Gastrocnemius medialis (tissue), 4 donors: ENCODE data around the gene PCDH1. TPM values are rescaled to one million over a fixed set of nuclear protein-coding genes. Genes with fewer than 3 reads are reported as not detected.

Experiments
- ATAC-seq, 2 donors: fragments of 150-250 bp; one replicate each; pipeline ENCODE4 v1.9.1; 2016
- DNase-seq, 2 donors: peaks; one replicate each; pipeline ENCODE4 v3.0.0-alpha.2; 2019
- H3K27ac ChIP-seq, 4 donors: fragments of 200-600 bp; sonication (generic); 1 replicate in 1 of 4; 2 replicates in 3 of 4; pipeline ENCODE4 v1.5.1; 2016 to 2018; ENCODE audit warnings: mild to moderate bottlenecking in 2 of 4, moderate library complexity in 1 of 4
- H3K27me3 ChIP-seq, 3 donors: fragments of 200-600 bp; sonication (generic) in 2 of 3; 1 replicate in 1 of 3; 2 replicates in 2 of 3; pipeline versions ENCODE4 v1.5.1 to v1.6.0; 2016 to 2019; ENCODE audit warnings: mild to moderate bottlenecking in 1 of 3, moderate library complexity in 1 of 3
- H3K36me3 ChIP-seq, 2 donors: fragments of 200-600 bp; sonication (generic) in 1 of 2; one replicate each; pipeline ENCODE4 v1.5.1; 2017 to 2018
- H3K4me1 ChIP-seq, 2 donors: fragments of 200-600 bp; sonication (generic) in 1 of 2; one replicate each; pipeline ENCODE4 v1.5.1; 2016 to 2017; ENCODE audit warnings: mild to moderate bottlenecking in 2 of 2
- H3K4me3 ChIP-seq, 4 donors: fragments of 200-600 bp; sonication (generic) in 3 of 4; 1 replicate in 1 of 4; 2 replicates in 3 of 4; pipeline ENCODE4 v1.5.1; 2016 to 2019; ENCODE audit warnings: mild to moderate bottlenecking in 2 of 4
- H3K9me3 ChIP-seq, 3 donors: fragments of 200-600 bp; sonication (generic) in 2 of 3; 1 replicate in 1 of 3; 2 replicates in 2 of 3; pipeline ENCODE4 v1.5.1; 2016 to 2019
- CTCF ChIP-seq, 5 experiments: fragments of 450-650 bp in 3 of 5; fragments of 200-600 bp in 2 of 5; sonication (generic) in 2 of 5; IDR thresholded peaks in 4 of 5; conservative IDR thresholded peaks in 1 of 5; 1 replicate in 4 of 5; 2 replicates in 1 of 5; pipeline ENCODE4 v1.5.1; 2016 to 2019; ENCODE audit warnings: antibody characterized with exemption in 5 of 5, mild to moderate bottlenecking in 3 of 5, moderate library complexity in 3 of 5
- POLR2A ChIP-seq, 2 donors: fragments of 450-650 bp; IDR thresholded peaks; one replicate each; pipeline ENCODE4 v1.6.1; 2017; ENCODE audit warnings: antibody characterized with exemption in 2 of 2, mild to moderate bottlenecking in 2 of 2, moderate library complexity in 2 of 2
- in situ Hi-C, 4 donors: fragments of 200-750 bp; cut with MboI; loops; one replicate each; pipeline versions ENCODE4 v1.15.0 to v1.8.0; 2017; ENCODE audit warnings: low sequenced_read_pairs in 4 of 4
- intact Hi-C: fragments of 100-400 bp; cut with DNase I; formaldehyde crosslinking; loops from one replicate; pipeline ENCODE4 v1.15.1; 2023; ENCODE audit warnings: low total_unique reads
- total RNA-seq, 4 donors: library from RNA; depleted of rRNA; stranded (reverse); fragments of >200 nt; gene quantifications; one replicate each; pipeline versions ENCODE4 v1.1.0 to v1.2.3, GENCODE V29; 2016

PCDH1 gene
- total RNA-seq, 4 donors from 2014 or later: 15.9 to 20.8 (median 18.1) TPM

GRCh38 chr5:141904551-141904950 lies 26.3 kb upstream of the PCDH1 start:
- no peaks in the 10 kb centered on the region for H3K36me3 ChIP-seq
- intact Hi-C loops (no loop called here), in situ Hi-C loops (no loop called here)
- ATAC-seq: no peak
- H3K27me3 ChIP-seq: no peaks in the 10 kb centered on the region
- no peak overlapping the region for H3K27ac ChIP-seq
- DNase-seq: no peak
- H3K4me1 ChIP-seq: no peaks in the 10 kb centered on the region
- no peak for TF ChIP-seq CTCF (IDR thresholded peaks at IDR 0.05 in 4 of 5, conservative IDR thresholded peaks at IDR 0.05 in 1 of 5)
- no peaks in the 10 kb centered on the region for H3K9me3 ChIP-seq
- no peak overlapping the region for H3K4me3 ChIP-seq

GRCh38 chr5:141903261-141903660 lies 25.1 kb upstream of the PCDH1 start:
- TF ChIP-seq CTCF (IDR thresholded peaks at IDR 0.05 in 4 of 5, conservative IDR thresholded peaks at IDR 0.05 in 1 of 5): no peak
- no peak for TF ChIP-seq POLR2A (IDR thresholded peaks at IDR 0.05)
- Histone ChIP-seq H3K27ac (no peak overlapping the region), H3K27me3 (no peaks in the 10 kb centered on the region), H3K36me3 (no peaks in the 10 kb centered on the region), H3K9me3 (no peaks in the 10 kb centered on the region), H3K4me3 (no peak overlapping the region), H3K4me1 (no peaks in the 10 kb centered on the region)
- no peak for DNase-seq
- no peak for ATAC-seq
- in situ Hi-C loops (no loop called here), intact Hi-C loops (no loop called here)

GRCh38 chr5:141902015-141902814 lies 24.0 kb upstream of the PCDH1 start:
- no peaks in the 10 kb centered on the region for H3K27me3 ChIP-seq
- H3K36me3 ChIP-seq: no peaks in the 10 kb centered on the region
- no peak for TF ChIP-seq CTCF (IDR thresholded peaks at IDR 0.05 in 4 of 5, conservative IDR thresholded peaks at IDR 0.05 in 1 of 5)
- TF ChIP-seq POLR2A (IDR thresholded peaks at IDR 0.05): no peak
- no peak for ATAC-seq
- DNase-seq: no peak
- intact Hi-C loops: no loop called here
- in situ Hi-C loops: no loop called here
- no peak overlapping the region for H3K27ac ChIP-seq
- H3K4me1 ChIP-seq: no peaks in the 10 kb centered on the region
- no peak overlapping the region for H3K4me3 ChIP-seq
- H3K9me3 ChIP-seq: no peaks in the 10 kb centered on the region

GRCh38 chr5:141898448-141899049 lies 20.3 kb upstream of the PCDH1 start:
- no peak for DNase-seq
- in situ Hi-C loops: no loop called here
- no peak for ATAC-seq
- Histone ChIP-seq H3K4me1 (no peaks in the 10 kb centered on the region), H3K27ac (no peak overlapping the region), H3K36me3 (no peaks in the 10 kb centered on the region), H3K27me3 (no peaks in the 10 kb centered on the region), H3K4me3 (no peak overlapping the region), H3K9me3 (no peaks in the 10 kb centered on the region)
- intact Hi-C loops: no loop called here
- TF ChIP-seq POLR2A (IDR thresholded peaks at IDR 0.05) (no peak), CTCF (IDR thresholded peaks at IDR 0.05 in 4 of 5, conservative IDR thresholded peaks at IDR 0.05 in 1 of 5) (no peak)
